ENCODE data around the gene KLF7. TPM values are rescaled to one million over a fixed set of nuclear protein-coding genes. Genes with fewer than 3 reads are reported as not detected.

Gene KLF7
- total RNA-seq, 1 donor from 2014 or later: 5.2 TPM

DNA sequence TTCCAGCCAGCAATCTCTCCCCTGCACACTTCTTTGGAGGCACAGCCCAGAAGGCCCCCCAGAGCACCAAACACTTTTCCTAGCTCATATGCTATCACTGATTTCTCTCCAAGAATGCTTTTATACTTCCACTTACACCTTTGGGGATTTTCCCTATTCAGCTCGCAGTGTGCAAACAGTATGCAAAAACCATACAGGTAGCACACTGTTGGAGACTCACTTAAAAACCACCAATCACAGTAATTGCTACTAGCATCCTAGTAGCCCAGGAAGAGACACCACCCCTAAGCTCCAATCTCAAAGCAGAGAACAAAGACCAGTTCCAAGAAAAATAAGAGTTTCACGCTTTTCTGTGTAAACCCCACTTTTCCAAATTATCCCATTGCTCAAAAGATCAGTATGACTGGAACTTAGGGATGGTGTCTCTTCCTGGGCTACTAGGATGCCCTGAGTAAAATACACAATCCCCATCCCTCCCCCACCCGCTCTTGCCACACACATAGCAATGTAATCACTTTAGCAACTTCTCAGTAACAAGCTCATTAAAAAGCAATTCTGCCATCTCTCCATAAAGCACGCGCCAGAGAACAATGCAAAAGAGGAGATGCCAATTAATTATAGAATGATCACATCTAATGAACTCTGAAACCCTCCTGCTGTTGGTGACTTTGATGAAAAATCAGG is 43.0 kb downstream of the KLF7 start:
- Histone ChIP-seq H3K9ac (no peak overlapping the region), H3K36me3 (no peaks in the 10 kb centered on the region), H4K20me1 (ENCODE audit: low read depth) (no peaks in the 10 kb centered on the region), H3K79me2 (ENCODE audit: low read depth) (no peaks in the 10 kb centered on the region), H3K9me3 (ENCODE audit: low read depth) (no peaks in the 10 kb centered on the region), H3K4me1 (peaks cover 12% of the 10 kb centered on the region), H3K4me2 (no peak overlapping the region), H3F3A (ENCODE audit: low read depth) (no peaks in the 10 kb centered on the region), H2AFZ (replicated peaks) (no peak overlapping the region), H3K27ac (no peak overlapping the region), H3K27me3 (no peaks in the 10 kb centered on the region), H3K4me3 (no peak overlapping the region)
- TF ChIP-seq, protein P1, sequence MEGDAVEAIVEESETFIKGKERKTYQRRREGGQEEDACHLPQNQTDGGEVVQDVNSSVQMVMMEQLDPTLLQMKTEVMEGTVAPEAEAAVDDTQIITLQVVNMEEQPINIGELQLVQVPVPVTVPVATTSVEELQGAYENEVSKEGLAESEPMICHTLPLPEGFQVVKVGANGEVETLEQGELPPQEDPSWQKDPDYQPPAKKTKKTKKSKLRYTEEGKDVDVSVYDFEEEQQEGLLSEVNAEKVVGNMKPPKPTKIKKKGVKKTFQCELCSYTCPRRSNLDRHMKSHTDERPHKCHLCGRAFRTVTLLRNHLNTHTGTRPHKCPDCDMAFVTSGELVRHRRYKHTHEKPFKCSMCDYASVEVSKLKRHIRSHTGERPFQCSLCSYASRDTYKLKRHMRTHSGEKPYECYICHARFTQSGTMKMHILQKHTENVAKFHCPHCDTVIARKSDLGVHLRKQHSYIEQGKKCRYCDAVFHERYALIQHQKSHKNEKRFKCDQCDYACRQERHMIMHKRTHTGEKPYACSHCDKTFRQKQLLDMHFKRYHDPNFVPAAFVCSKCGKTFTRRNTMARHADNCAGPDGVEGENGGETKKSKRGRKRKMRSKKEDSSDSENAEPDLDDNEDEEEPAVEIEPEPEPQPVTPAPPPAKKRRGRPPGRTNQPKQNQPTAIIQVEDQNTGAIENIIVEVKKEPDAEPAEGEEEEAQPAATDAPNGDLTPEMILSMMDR (IDR thresholded peaks at IDR 0.05): no peak
- TF ChIP-seq EZH2phosphoT487 (IDR thresholded peaks at IDR 0.05) (no peak), EZH2 (IDR thresholded peaks at IDR 0.05) (no peak)
- Mint-ChIP-seq H3K4me3 (no peak overlapping the region), H3K9me3 (peaks cover 6% of the 10 kb centered on the region), H3K27me3 (ENCODE audit: insufficient read depth, low read depth) (no peaks in the 10 kb centered on the region), H3K27ac (no peak overlapping the region), H3K36me3 (peaks cover 31% of the 10 kb centered on the region), H3K4me1 (peaks cover 30% of the 10 kb centered on the region)
- DNase-seq (ENCODE audit: low spot score): no peak

DNA sequence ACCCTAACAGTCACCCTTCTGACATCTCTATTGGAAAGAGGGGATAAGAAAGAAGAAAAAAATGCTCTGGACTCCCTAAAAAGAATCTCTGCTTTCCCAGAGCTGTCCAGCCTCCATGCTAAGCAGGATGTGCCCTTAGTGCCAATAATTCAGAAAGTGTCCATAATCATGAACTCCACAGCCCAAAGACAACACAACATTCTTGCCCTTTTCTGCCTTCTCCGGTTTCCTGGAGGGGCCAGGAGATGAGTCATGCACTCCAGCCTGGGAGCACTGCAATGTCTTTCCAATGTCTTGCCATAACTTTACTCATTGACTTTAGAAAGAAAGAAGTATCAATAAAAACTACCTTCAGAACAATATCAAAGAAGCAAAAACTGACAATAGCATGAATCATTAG is 44.0 kb downstream of the KLF7 start:
- no peak for DNase-seq (ENCODE audit: low spot score)
- Histone ChIP-seq H3F3A (ENCODE audit: low read depth) (no peaks in the 10 kb centered on the region), H3K4me1 (peaks cover 12% of the 10 kb centered on the region), H3K4me3 (no peak overlapping the region), H3K27ac (no peak overlapping the region), H3K27me3 (no peaks in the 10 kb centered on the region), H3K79me2 (ENCODE audit: low read depth) (no peaks in the 10 kb centered on the region), H2AFZ (replicated peaks) (no peak overlapping the region), H3K9me3 (ENCODE audit: low read depth) (no peaks in the 10 kb centered on the region), H3K4me2 (no peak overlapping the region), H3K9ac (no peak overlapping the region), H3K36me3 (no peaks in the 10 kb centered on the region), H4K20me1 (ENCODE audit: low read depth) (no peaks in the 10 kb centered on the region)
- peak overlapping the region; percentile 22 for H3K27ac Mint-ChIP-seq
- H3K4me3 Mint-ChIP-seq: no peak overlapping the region
- no peaks in the 10 kb centered on the region for H3K27me3 Mint-ChIP-seq (ENCODE audit: insufficient read depth, low read depth)
- peaks cover 30% of the 10 kb centered on the region for H3K4me1 Mint-ChIP-seq
- peaks cover 25% of the 10 kb centered on the region for H3K36me3 Mint-ChIP-seq
- peaks cover 2% of the 10 kb centered on the region for H3K9me3 Mint-ChIP-seq
- TF ChIP-seq, protein P1 (IDR thresholded peaks at IDR 0.05): no peak

DNA sequence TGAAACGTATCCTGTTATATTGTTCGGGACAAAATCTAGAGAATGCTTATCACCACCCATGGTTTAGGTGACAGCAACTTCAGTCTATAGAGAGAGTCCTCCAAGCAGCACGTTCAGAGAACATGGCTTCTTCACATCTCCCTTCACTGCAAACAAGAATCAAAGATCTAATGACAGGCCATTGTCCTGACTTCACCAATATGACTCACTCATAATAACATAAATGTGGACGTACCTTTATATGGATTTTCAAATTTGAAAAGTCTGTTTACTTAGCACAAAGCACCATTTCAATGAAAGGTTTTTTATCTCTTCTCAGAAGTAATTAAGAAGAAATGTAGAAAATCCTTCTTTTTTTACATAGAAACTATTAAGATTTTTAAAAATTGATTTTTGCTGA is 46.7 kb downstream of the KLF7 start:
- Histone ChIP-seq H3K9me3 (ENCODE audit: low read depth) (no peaks in the 10 kb centered on the region), H3K27me3 (no peaks in the 10 kb centered on the region), H3F3A (ENCODE audit: low read depth) (no peaks in the 10 kb centered on the region), H3K27ac (no peak overlapping the region), H3K4me2 (no peak overlapping the region), H3K79me2 (ENCODE audit: low read depth) (no peaks in the 10 kb centered on the region), H3K4me1 (peaks cover 17% of the 10 kb centered on the region), H2AFZ (replicated peaks) (no peak overlapping the region), H3K9ac (no peak overlapping the region), H4K20me1 (ENCODE audit: low read depth) (no peaks in the 10 kb centered on the region), H3K36me3 (no peaks in the 10 kb centered on the region), H3K4me3 (no peak overlapping the region)
- TF ChIP-seq EZH2phosphoT487 (IDR thresholded peaks at IDR 0.05): no peak
- TF ChIP-seq, protein P1 (IDR thresholded peaks at IDR 0.05): no peak
- no peak for TF ChIP-seq EZH2 (IDR thresholded peaks at IDR 0.05)
- no peak overlapping the region for H3K27ac Mint-ChIP-seq
- peaks cover 2% of the 10 kb centered on the region for H3K9me3 Mint-ChIP-seq
- H3K4me3 Mint-ChIP-seq: no peak overlapping the region
- H3K4me1 Mint-ChIP-seq: peaks cover 31% of the 10 kb centered on the region
- H3K27me3 Mint-ChIP-seq (ENCODE audit: insufficient read depth, low read depth): no peaks in the 10 kb centered on the region
- no peak for DNase-seq (ENCODE audit: low spot score)
- H3K36me3 Mint-ChIP-seq: peaks cover 19% of the 10 kb centered on the region

All from neural progenitor cell (in vitro differentiated cells).